Fibroblast of lung (primary cell): ENCODE data around the gene CAPS2. TPM values are rescaled to one million over a fixed set of nuclear protein-coding genes. Genes with fewer than 3 reads are reported as not detected.

Experiments used
- DNase-seq, 2 donors: peaks; one replicate each; pipeline versions ENCODE4 v3.0.0 to v3.0.0-alpha.2; 2010; ENCODE audit warnings: low read depth in 2 of 2
- H2AFZ ChIP-seq: 2 replicates; pipeline ENCODE4 v1.5.1; 2012; ENCODE audit warnings: low read length, control low read depth, inconsistent platforms
- H3K27ac ChIP-seq: 2 replicates; pipeline ENCODE4 v1.5.1; 2011; ENCODE audit warnings: low read length, control low read depth; ENCODE audit not compliant: insufficient read depth
- H3K27me3 ChIP-seq: 2 replicates; pipeline ENCODE4 v1.5.1; 2011; ENCODE audit warnings: mild to moderate bottlenecking, low read length; ENCODE audit not compliant: control insufficient read depth, insufficient read depth
- H3K36me3 ChIP-seq: 2 replicates; pipeline ENCODE4 v1.5.1; 2011; ENCODE audit warnings: low read length; ENCODE audit not compliant: control insufficient read depth, insufficient read depth
- H3K4me1 ChIP-seq: 2 replicates; pipeline ENCODE4 v1.5.1; 2011; ENCODE audit warnings: low read length; ENCODE audit not compliant: control insufficient read depth, insufficient read depth; ENCODE audit errors: extremely low read depth
- H3K4me2 ChIP-seq: 2 replicates; pipeline ENCODE4 v1.5.1; 2011; ENCODE audit warnings: low read length, control low read depth; ENCODE audit not compliant: insufficient read depth; ENCODE audit errors: extremely low read depth
- H3K4me3 ChIP-seq, 4 experiments: fragments of 200-600 bp in 1 of 4; sonication (generic) in 1 of 4; replicated peaks in 1 of 4; 2 replicates each; pipeline ENCODE4 v1.5.1; 2011 to 2016; ENCODE audit warnings: low read length in 4 of 4, low read depth in 3 of 4, mild to moderate bottlenecking in 3 of 4, control low read depth in 2 of 4, inconsistent platforms in 1 of 4, mixed read lengths in 1 of 4; ENCODE audit not compliant: insufficient read depth in 1 of 4; ENCODE audit errors: control extremely low read depth in 1 of 4
- H3K79me2 ChIP-seq: 2 replicates; pipeline ENCODE4 v1.5.1; 2012; ENCODE audit warnings: mild to moderate bottlenecking, low read length, inconsistent platforms; ENCODE audit not compliant: control insufficient read depth, insufficient read depth
- H3K9ac ChIP-seq: 2 replicates; pipeline ENCODE4 v1.5.1; 2011; ENCODE audit warnings: mild to moderate bottlenecking, low read length, control low read depth; ENCODE audit not compliant: insufficient read depth
- H3K9me3 ChIP-seq: 2 replicates; pipeline ENCODE4 v1.5.1; 2012; ENCODE audit warnings: low read depth, low read length; ENCODE audit not compliant: control insufficient read depth, insufficient read depth
- H4K20me1 ChIP-seq: 2 replicates; pipeline ENCODE4 v1.5.1; 2011; ENCODE audit warnings: low read length; ENCODE audit not compliant: control insufficient read depth, insufficient read depth; ENCODE audit errors: extremely low read depth
- EZH2 ChIP-seq: IDR thresholded peaks from 2 replicates; pipeline ENCODE4 v1.5.1; 2012; ENCODE audit warnings: low read length, control low read depth, mild to moderate bottlenecking; ENCODE audit errors: missing control alignments
- polyA plus RNA-seq, 2 donors: library from polyadenylated mRNA; depleted of rRNA in 1 of 2; stranded (reverse) in 1 of 2; unstranded in 1 of 2; fragments of >200 nt; gene quantifications; 2 replicates each; pipeline ENCODE4 v1.2.1, GENCODE V29; 2011 to 2012; ENCODE audit warnings: missing spikeins in 1 of 2
- total RNA-seq: library from RNA; depleted of rRNA; stranded (reverse); fragments of >200 nt; gene quantifications from 2 replicates; pipeline ENCODE4 v1.2.1, GENCODE V29; 2014
- TF ChIP-seq, protein P1 (sequence below), 2 donors: IDR thresholded peaks in 1 of 2; conservative IDR thresholded peaks in 1 of 2; 1 replicate in 1 of 2; 2 replicates in 1 of 2; pipeline ENCODE4 v1.5.1; 2011 to 2012; ENCODE audit warnings: low read length in 2 of 2, control low read depth in 1 of 2, inconsistent platforms in 1 of 2, low read depth in 1 of 2, mild to moderate bottlenecking in 1 of 2

CAPS2 gene
- total and polyA plus RNA-seq, 2 donors (not counting 1 experiment from before 2014, with no cell fraction given) = 3.5 to 21.1 TPM

DNA sequence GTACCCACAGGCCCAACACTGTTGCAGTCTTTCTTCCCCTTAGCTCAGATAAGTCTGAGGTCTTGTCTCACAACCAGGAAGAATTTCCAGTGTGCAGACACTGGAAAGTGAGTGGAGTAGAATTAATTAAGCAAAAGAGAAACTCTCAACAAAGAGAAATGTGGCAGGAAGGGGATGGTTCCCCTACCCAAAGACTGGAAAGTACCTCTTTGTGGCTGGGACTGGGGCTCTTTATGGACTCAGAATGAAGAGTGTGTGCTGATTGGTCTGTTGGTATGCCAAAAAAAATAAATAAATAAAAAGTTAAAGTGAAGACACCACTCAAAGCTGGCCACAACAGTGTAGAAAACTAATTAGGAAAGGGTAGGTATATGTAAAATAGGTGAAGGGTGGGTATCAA, 30.8 kb upstream of the CAPS2 start:
- Histone ChIP-seq H3K36me3 (no peaks in the 10 kb centered on the region), H4K20me1 (no peaks in the 10 kb centered on the region)
- TF ChIP-seq, protein P1, sequence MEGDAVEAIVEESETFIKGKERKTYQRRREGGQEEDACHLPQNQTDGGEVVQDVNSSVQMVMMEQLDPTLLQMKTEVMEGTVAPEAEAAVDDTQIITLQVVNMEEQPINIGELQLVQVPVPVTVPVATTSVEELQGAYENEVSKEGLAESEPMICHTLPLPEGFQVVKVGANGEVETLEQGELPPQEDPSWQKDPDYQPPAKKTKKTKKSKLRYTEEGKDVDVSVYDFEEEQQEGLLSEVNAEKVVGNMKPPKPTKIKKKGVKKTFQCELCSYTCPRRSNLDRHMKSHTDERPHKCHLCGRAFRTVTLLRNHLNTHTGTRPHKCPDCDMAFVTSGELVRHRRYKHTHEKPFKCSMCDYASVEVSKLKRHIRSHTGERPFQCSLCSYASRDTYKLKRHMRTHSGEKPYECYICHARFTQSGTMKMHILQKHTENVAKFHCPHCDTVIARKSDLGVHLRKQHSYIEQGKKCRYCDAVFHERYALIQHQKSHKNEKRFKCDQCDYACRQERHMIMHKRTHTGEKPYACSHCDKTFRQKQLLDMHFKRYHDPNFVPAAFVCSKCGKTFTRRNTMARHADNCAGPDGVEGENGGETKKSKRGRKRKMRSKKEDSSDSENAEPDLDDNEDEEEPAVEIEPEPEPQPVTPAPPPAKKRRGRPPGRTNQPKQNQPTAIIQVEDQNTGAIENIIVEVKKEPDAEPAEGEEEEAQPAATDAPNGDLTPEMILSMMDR (conservative IDR thresholded peaks at IDR 0.05 in 1 of 2, IDR thresholded peaks at IDR 0.05 in 1 of 2; ENCODE audit: low read depth in 1 of 2, low read length in 2 of 2) = no peak
- no peak for TF ChIP-seq EZH2

DNA sequence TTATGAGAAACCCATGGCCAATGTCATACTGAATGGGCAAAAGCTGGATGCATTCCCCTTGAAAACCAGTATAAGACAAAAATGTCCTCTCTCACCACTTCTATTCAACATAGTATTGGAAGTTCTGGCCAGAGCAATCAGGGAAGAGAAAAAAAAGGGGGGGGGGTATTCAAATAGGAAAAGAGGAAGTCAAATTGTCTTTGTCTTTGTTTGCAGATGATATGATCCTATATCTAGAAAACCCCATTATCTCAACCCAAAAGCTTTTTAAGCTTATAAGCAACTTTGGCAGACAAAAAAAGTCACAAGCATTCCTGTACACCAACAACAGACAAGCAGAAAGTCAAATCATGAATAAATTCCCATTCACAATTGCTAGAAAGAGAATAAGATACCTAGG, 23.9 kb upstream of the CAPS2 start:
- Histone ChIP-seq H3K9me3 (no peaks in the 10 kb centered on the region), H3K4me2 (no peak overlapping the region), H3K9ac (no peak overlapping the region), H3K4me3 (no peak overlapping the region), H3K36me3 (no peaks in the 10 kb centered on the region), H3K79me2 (no peaks in the 10 kb centered on the region), H3K27me3 (no peaks in the 10 kb centered on the region), H4K20me1 (no peaks in the 10 kb centered on the region), H2AFZ (no peak overlapping the region), H3K27ac (no peak overlapping the region), H3K4me1 (no peaks in the 10 kb centered on the region)
- TF ChIP-seq EZH2 = no peak
- TF ChIP-seq, protein P1 (conservative IDR thresholded peaks at IDR 0.05 in 1 of 2, IDR thresholded peaks at IDR 0.05 in 1 of 2; ENCODE audit: low read depth in 1 of 2, low read length in 2 of 2) = no peak
- DNase-seq = no peak

More for the DNA sequence above, 30.8 kb upstream of the CAPS2 start:
- Histone ChIP-seq H3K4me2 (no peak overlapping the region), H3K4me3 (no peak overlapping the region), H3K27ac (no peak overlapping the region), H3K4me1 (no peaks in the 10 kb centered on the region), H3K9me3 (no peaks in the 10 kb centered on the region), H2AFZ (no peak overlapping the region), H3K27me3 (no peaks in the 10 kb centered on the region), H3K9ac (no peak overlapping the region), H3K79me2 (no peaks in the 10 kb centered on the region)
- no peak for DNase-seq

DNA sequence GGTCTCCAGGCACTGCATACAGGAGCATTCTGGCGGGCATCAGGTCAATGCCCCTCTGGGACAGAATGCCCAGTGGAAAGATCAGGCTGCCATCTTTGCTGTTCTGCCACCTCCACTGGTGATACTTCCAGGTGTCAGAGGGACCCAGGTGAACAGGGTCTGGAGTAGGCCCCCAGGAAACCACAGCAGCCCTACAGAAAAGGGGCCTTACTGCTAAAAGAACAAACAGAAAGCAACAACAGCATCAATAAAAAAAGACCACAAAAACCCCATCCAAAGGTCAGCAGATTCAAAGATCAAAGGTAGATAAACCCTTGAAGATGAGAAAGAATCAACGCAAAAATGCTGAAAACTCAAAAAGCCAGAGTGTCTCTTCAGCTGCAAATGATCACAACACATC, 20.3 kb upstream of the CAPS2 start:
- Histone ChIP-seq H3K36me3 (no peaks in the 10 kb centered on the region), H3K9me3 (no peaks in the 10 kb centered on the region), H4K20me1 (no peaks in the 10 kb centered on the region), H3K79me2 (no peaks in the 10 kb centered on the region), H3K27me3 (no peaks in the 10 kb centered on the region), H3K4me2 (no peak overlapping the region), H3K27ac (no peak overlapping the region), H2AFZ (no peak overlapping the region), H3K4me3 (no peak overlapping the region), H3K9ac (no peak overlapping the region), H3K4me1 (no peaks in the 10 kb centered on the region)
- no peak for TF ChIP-seq EZH2
- TF ChIP-seq, protein P1 (conservative IDR thresholded peaks at IDR 0.05 in 1 of 2, IDR thresholded peaks at IDR 0.05 in 1 of 2; ENCODE audit: low read depth in 1 of 2, low read length in 2 of 2) = no peak
- no peak for DNase-seq
